ENCODE measurements around the gene RTCA. TPM values are rescaled to one million over a fixed set of nuclear protein-coding genes. Genes with fewer than 3 reads are reported as not detected.

Gene RTCA
- total RNA-seq, 1 donor from 2014 or later = 78.0 TPM

DNA sequence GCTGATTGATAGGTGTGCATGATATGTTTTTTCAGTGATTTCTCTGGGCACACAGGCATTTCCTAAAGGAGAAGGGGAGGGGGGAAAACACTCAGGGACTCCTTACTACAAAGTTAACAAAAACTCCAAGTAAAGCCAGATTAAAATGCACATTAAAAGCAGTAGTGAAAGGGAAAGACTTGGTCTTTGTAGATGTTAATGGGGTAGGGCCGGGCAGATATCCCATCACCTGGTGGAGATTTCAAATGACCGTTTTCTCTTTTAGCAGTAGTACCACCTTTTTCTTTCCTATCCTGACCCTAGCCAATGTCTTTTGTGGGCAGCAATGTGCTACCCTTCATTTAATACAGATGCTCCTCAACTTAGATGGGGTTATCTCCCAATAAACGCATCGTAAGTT is 32.5 kb downstream of the RTCA start:
- H3K4me3 Mint-ChIP-seq (ENCODE audit: unreplicated experiment) = no peak overlapping the region
- DNase-seq (ENCODE audit: low read depth) (no peak), FAIRE-seq (no peak)
- no peak overlapping the region for H3K27ac ChIP-seq (ENCODE audit: low read depth, low read length)
- H3K9me3 Mint-ChIP-seq (ENCODE audit: unreplicated experiment) = no peaks in the 10 kb centered on the region
- H3K27ac Mint-ChIP-seq (ENCODE audit: unreplicated experiment) = no peak overlapping the region
- H3K9ac ChIP-seq (ENCODE audit: low read length) = no peak overlapping the region
- H3K79me2 ChIP-seq (ENCODE audit: insufficient read depth, low read length) = no peaks in the 10 kb centered on the region
- no peaks in the 10 kb centered on the region for H3K4me1 Mint-ChIP-seq (ENCODE audit: low read depth, unreplicated experiment)
- H3K36me3 ChIP-seq (ENCODE audit: insufficient read depth, low read length) = no peaks in the 10 kb centered on the region
- no peaks in the 10 kb centered on the region for H4K20me1 ChIP-seq (ENCODE audit: insufficient read depth, low read length)
- H3K4me1 ChIP-seq (ENCODE audit: insufficient read depth, low read length) = no peaks in the 10 kb centered on the region
- H3K9me3 ChIP-seq (ENCODE audit: insufficient read depth, low read depth, low read length) = no peaks in the 10 kb centered on the region
- no peak overlapping the region for H3K4me3 ChIP-seq (ENCODE audit: insufficient read depth, low read depth, low read length)
- no peaks in the 10 kb centered on the region for H3K36me3 Mint-ChIP-seq (ENCODE audit: low read depth, unreplicated experiment)
- H3K27me3 Mint-ChIP-seq (ENCODE audit: low read depth, unreplicated experiment) = no peaks in the 10 kb centered on the region
- H3K27me3 ChIP-seq (ENCODE audit: insufficient read depth, low read length) = peaks cover 2% of the 10 kb centered on the region
- TF ChIP-seq, protein P1, sequence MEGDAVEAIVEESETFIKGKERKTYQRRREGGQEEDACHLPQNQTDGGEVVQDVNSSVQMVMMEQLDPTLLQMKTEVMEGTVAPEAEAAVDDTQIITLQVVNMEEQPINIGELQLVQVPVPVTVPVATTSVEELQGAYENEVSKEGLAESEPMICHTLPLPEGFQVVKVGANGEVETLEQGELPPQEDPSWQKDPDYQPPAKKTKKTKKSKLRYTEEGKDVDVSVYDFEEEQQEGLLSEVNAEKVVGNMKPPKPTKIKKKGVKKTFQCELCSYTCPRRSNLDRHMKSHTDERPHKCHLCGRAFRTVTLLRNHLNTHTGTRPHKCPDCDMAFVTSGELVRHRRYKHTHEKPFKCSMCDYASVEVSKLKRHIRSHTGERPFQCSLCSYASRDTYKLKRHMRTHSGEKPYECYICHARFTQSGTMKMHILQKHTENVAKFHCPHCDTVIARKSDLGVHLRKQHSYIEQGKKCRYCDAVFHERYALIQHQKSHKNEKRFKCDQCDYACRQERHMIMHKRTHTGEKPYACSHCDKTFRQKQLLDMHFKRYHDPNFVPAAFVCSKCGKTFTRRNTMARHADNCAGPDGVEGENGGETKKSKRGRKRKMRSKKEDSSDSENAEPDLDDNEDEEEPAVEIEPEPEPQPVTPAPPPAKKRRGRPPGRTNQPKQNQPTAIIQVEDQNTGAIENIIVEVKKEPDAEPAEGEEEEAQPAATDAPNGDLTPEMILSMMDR (IDR thresholded peaks at IDR 0.05; ENCODE audit: insufficient read depth, low read depth, low read length) = no peak
- no peak for TF ChIP-seq EZH2 (IDR thresholded peaks at IDR 0.05; ENCODE audit: insufficient read depth, low read length)
- H3K4me2 ChIP-seq (ENCODE audit: low read length) = no peak overlapping the region
- no peak overlapping the region for H2AFZ ChIP-seq (ENCODE audit: low read depth, low read length)

DNA sequence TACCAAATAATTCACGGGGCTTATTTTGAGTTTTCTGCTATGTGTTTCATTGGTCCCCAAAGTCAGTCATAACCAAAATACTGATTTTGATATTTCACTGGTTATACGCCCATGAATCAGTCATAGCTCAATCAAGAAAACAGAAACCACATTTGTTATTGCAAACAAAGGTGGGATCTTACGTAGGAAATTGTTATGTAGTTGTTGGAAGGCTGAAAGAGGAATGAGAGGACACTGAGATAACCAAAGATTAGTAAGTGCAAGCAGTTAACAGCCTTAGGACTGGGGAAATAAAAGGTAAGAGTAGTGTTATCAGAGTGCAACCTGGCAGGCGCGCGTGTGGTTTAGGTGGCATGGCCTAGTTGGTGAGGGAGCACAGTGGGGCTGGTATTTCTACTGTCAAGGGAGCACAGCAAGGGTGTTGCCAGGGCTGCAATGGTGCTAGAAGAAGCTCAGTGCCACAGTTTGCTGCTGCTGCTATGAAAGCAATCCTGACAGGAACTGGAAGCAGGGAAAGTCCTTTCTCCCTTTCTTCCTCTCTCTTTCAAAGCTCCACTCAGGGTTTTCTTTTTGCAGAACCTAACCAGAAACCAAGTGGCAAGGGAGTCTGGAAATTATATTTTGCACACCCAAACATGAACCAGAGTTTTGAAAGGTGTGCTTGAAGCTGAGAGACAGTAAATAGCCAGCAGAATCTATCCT is 33.7 kb downstream of the RTCA start:
- H3K27ac ChIP-seq (ENCODE audit: low read depth, low read length) = no peak overlapping the region
- Mint-ChIP-seq H3K27me3 (ENCODE audit: low read depth, unreplicated experiment) (no peaks in the 10 kb centered on the region), H3K27ac (ENCODE audit: unreplicated experiment) (no peak overlapping the region), H3K4me3 (ENCODE audit: unreplicated experiment) (no peak overlapping the region), H3K9me3 (ENCODE audit: unreplicated experiment) (no peaks in the 10 kb centered on the region), H3K4me1 (ENCODE audit: low read depth, unreplicated experiment) (no peaks in the 10 kb centered on the region), H3K36me3 (ENCODE audit: low read depth, unreplicated experiment) (no peaks in the 10 kb centered on the region)
- no peak overlapping the region for H2AFZ ChIP-seq (ENCODE audit: low read depth, low read length)
- H3K9ac ChIP-seq (ENCODE audit: low read length) = no peak overlapping the region
- H3K4me1 ChIP-seq (ENCODE audit: insufficient read depth, low read length) = no peaks in the 10 kb centered on the region
- no peak overlapping the region for H3K4me2 ChIP-seq (ENCODE audit: low read length)
- H3K36me3 ChIP-seq (ENCODE audit: insufficient read depth, low read length) = no peaks in the 10 kb centered on the region
- no peaks in the 10 kb centered on the region for H3K79me2 ChIP-seq (ENCODE audit: insufficient read depth, low read length)
- H3K27me3 ChIP-seq (ENCODE audit: insufficient read depth, low read length) = peaks cover 2% of the 10 kb centered on the region
- no peak for DNase-seq (ENCODE audit: low read depth)
- TF ChIP-seq, protein P1 (IDR thresholded peaks at IDR 0.05; ENCODE audit: insufficient read depth, low read depth, low read length) = no peak
- no peak for TF ChIP-seq EZH2 (IDR thresholded peaks at IDR 0.05; ENCODE audit: insufficient read depth, low read length)
- FAIRE-seq = no peak
- no peaks in the 10 kb centered on the region for H3K9me3 ChIP-seq (ENCODE audit: insufficient read depth, low read depth, low read length)
- no peaks in the 10 kb centered on the region for H4K20me1 ChIP-seq (ENCODE audit: insufficient read depth, low read length)
- no peak overlapping the region for H3K4me3 ChIP-seq (ENCODE audit: insufficient read depth, low read depth, low read length)

DNA sequence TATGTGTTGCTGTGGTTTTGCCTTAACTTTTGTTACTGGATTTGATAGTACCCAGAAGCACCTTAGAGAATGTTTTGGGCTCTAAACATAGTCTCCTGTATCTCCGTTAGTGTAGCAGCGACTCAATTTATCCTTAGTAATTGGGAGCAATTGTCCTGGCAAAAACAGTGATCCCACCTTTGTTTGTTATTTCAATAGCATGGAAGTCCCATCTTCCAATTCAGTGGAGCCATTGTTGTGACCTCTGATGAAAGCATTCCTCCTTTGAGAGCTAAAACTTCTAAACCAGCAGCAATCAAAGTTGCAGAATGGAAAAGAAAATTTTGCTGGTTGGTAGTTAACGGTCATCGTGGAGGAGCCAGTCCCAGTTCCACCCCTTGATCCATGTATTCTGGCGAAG is 34.7 kb downstream of the RTCA start:
- no peaks in the 10 kb centered on the region for H3K36me3 ChIP-seq (ENCODE audit: insufficient read depth, low read length)
- Mint-ChIP-seq H3K9me3 (ENCODE audit: unreplicated experiment) (no peaks in the 10 kb centered on the region), H3K27ac (ENCODE audit: unreplicated experiment) (no peak overlapping the region), H3K4me3 (ENCODE audit: unreplicated experiment) (no peak overlapping the region), H3K27me3 (ENCODE audit: low read depth, unreplicated experiment) (no peaks in the 10 kb centered on the region), H3K4me1 (ENCODE audit: low read depth, unreplicated experiment) (no peaks in the 10 kb centered on the region), H3K36me3 (ENCODE audit: low read depth, unreplicated experiment) (no peaks in the 10 kb centered on the region)
- no peak for DNase-seq (ENCODE audit: low read depth)
- H3K4me1 ChIP-seq (ENCODE audit: insufficient read depth, low read length) = no peaks in the 10 kb centered on the region
- no peak overlapping the region for H3K4me2 ChIP-seq (ENCODE audit: low read length)
- H3K79me2 ChIP-seq (ENCODE audit: insufficient read depth, low read length) = no peaks in the 10 kb centered on the region
- H3K9me3 ChIP-seq (ENCODE audit: insufficient read depth, low read depth, low read length) = no peaks in the 10 kb centered on the region
- no peaks in the 10 kb centered on the region for H4K20me1 ChIP-seq (ENCODE audit: insufficient read depth, low read length)
- FAIRE-seq = no peak
- H3K27me3 ChIP-seq (ENCODE audit: insufficient read depth, low read length) = peaks cover 2% of the 10 kb centered on the region
- no peak overlapping the region for H3K27ac ChIP-seq (ENCODE audit: low read depth, low read length)
- no peak overlapping the region for H3K9ac ChIP-seq (ENCODE audit: low read length)
- no peak overlapping the region for H3K4me3 ChIP-seq (ENCODE audit: insufficient read depth, low read depth, low read length)
- no peak overlapping the region for H2AFZ ChIP-seq (ENCODE audit: low read depth, low read length)
- no peak for TF ChIP-seq EZH2 (IDR thresholded peaks at IDR 0.05; ENCODE audit: insufficient read depth, low read length)
- TF ChIP-seq, protein P1 (IDR thresholded peaks at IDR 0.05; ENCODE audit: insufficient read depth, low read depth, low read length) = no peak

Data from astrocyte (in vitro differentiated cells and primary cell).